Progenitor cell of endocrine pancreas (in vitro differentiated cells): ENCODE measurements around the gene AKAP1. TPM values are rescaled to one million over a fixed set of nuclear protein-coding genes. Genes with fewer than 3 reads are reported as not detected.

Source experiments
- DNase-seq: peaks from one replicate; pipeline ENCODE4 v3.0.0; 2021; ENCODE audit warnings: low spot score; ENCODE audit not compliant: unreplicated experiment
- H3K27ac Mint-ChIP-seq: 2 replicates; pipeline ENCODE4 v1.8.0; 2021; ENCODE audit warnings: mild to moderate bottlenecking, moderate library complexity, mixed read lengths
- H3K27me3 Mint-ChIP-seq: 2 replicates; pipeline ENCODE4 v1.8.0; 2021; ENCODE audit warnings: mixed read lengths
- H3K36me3 Mint-ChIP-seq: 2 replicates; pipeline ENCODE4 v1.8.0; 2022; ENCODE audit warnings: mixed read lengths; ENCODE audit not compliant: insufficient read depth
- H3K4me1 Mint-ChIP-seq: 2 replicates; pipeline ENCODE4 v1.8.0; 2021; ENCODE audit warnings: low read depth, mixed read lengths
- H3K4me3 Mint-ChIP-seq: 2 replicates; pipeline ENCODE4 v1.8.0; 2021; ENCODE audit warnings: low read depth, mild to moderate bottlenecking, moderate library complexity, mixed read lengths
- H3K9me3 Mint-ChIP-seq: 2 replicates; pipeline ENCODE4 v1.8.0; 2021; ENCODE audit warnings: low read depth, mixed read lengths
- CTCF ChIP-seq: fragments of 200-600 bp; sonication (generic); IDR thresholded peaks from one replicate; pipeline ENCODE4 v1.5.0; 2021; ENCODE audit warnings: antibody characterized with exemption, mild to moderate bottlenecking; ENCODE audit not compliant: unreplicated experiment
- total RNA-seq: library from RNA; stranded (reverse); gene quantifications from 2 replicates; pipeline ENCODE4 v1.2.1, GENCODE V29; 2021

Gene AKAP1
- total RNA-seq, 1 donor from 2014 or later, result 63.3 TPM

GRCh38 chr17:57084361-57084801, 665 bp upstream of the AKAP1 start:
- peak overlapping the region; percentile 86 for H3K4me3 Mint-ChIP-seq
- H3K27ac Mint-ChIP-seq, result peak overlapping the region; percentile 97
- H3K4me1 Mint-ChIP-seq, result peaks cover 27% of the 10 kb centered on the region
- no peak for DNase-seq
- H3K36me3 Mint-ChIP-seq, result no peaks in the 10 kb centered on the region
- no peaks in the 10 kb centered on the region for H3K9me3 Mint-ChIP-seq
- no peaks in the 10 kb centered on the region for H3K27me3 Mint-ChIP-seq
- TF ChIP-seq CTCF, result no peak

GRCh38 chr17:57085448-57086068, 512 bp downstream of the AKAP1 start:
- H3K9me3 Mint-ChIP-seq, result no peaks in the 10 kb centered on the region
- peak; percentile 6 for TF ChIP-seq CTCF
- no peaks in the 10 kb centered on the region for H3K36me3 Mint-ChIP-seq
- peak overlapping the region; percentile 85 for H3K4me3 Mint-ChIP-seq
- H3K27ac Mint-ChIP-seq, result peak overlapping the region; percentile 92
- peaks cover 31% of the 10 kb centered on the region for H3K4me1 Mint-ChIP-seq
- DNase-seq, result peak; percentile 50
- H3K27me3 Mint-ChIP-seq, result no peaks in the 10 kb centered on the region

GRCh38 chr17:57086069-57086930, 1.3 kb downstream of the AKAP1 start:
- H3K4me1 Mint-ChIP-seq, result peaks cover 34% of the 10 kb centered on the region
- no peaks in the 10 kb centered on the region for H3K9me3 Mint-ChIP-seq
- no peaks in the 10 kb centered on the region for H3K27me3 Mint-ChIP-seq
- no peaks in the 10 kb centered on the region for H3K36me3 Mint-ChIP-seq
- no peak for DNase-seq
- H3K27ac Mint-ChIP-seq, result peak overlapping the region; percentile 92
- H3K4me3 Mint-ChIP-seq, result peak overlapping the region; percentile 85
- TF ChIP-seq CTCF, result no peak

- Mint-ChIP-seq H3K27me3 (no peaks in the 10 kb centered on the region), H3K27ac (no peak overlapping the region), H3K4me1 (peaks cover 38% of the 10 kb centered on the region), H3K9me3 (no peaks in the 10 kb centered on the region), H3K36me3 (no peaks in the 10 kb centered on the region), H3K4me3 (no peak overlapping the region)
- no peak for TF ChIP-seq CTCF
- DNase-seq, result no peak
Observed at GRCh38 chr17:57088298-57088697, 3.3 kb downstream of the AKAP1 start.

GRCh38 chr17:57089391-57089790, 4.3 kb downstream of the AKAP1 start:
- Mint-ChIP-seq H3K27ac (no peak overlapping the region), H3K36me3 (no peaks in the 10 kb centered on the region), H3K4me1 (peaks cover 38% of the 10 kb centered on the region), H3K4me3 (no peak overlapping the region), H3K27me3 (no peaks in the 10 kb centered on the region), H3K9me3 (no peaks in the 10 kb centered on the region)
- no peak for TF ChIP-seq CTCF
- no peak for DNase-seq
